Measurements from ENCODE around the gene FCRL6.

DNA sequence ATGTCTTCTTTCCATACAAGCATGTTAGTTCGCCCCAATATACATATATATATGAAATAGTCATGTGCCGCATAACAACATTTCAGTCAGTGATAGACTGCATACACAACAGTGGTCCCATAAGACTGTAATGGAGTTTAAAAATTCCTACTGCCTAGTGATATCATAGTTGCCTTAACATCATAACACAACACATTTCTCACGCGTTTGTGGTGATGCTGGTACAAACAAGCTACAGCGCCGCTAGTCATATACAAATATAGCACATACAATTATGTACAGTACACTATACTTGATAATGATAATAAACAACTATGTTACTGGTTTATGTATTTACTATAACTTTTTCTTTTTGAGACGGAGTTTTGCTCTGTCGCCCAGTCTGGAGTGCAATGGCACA lies 13.8 kb downstream of the FCRL6 start:
- TF ChIP-seq, protein P1, sequence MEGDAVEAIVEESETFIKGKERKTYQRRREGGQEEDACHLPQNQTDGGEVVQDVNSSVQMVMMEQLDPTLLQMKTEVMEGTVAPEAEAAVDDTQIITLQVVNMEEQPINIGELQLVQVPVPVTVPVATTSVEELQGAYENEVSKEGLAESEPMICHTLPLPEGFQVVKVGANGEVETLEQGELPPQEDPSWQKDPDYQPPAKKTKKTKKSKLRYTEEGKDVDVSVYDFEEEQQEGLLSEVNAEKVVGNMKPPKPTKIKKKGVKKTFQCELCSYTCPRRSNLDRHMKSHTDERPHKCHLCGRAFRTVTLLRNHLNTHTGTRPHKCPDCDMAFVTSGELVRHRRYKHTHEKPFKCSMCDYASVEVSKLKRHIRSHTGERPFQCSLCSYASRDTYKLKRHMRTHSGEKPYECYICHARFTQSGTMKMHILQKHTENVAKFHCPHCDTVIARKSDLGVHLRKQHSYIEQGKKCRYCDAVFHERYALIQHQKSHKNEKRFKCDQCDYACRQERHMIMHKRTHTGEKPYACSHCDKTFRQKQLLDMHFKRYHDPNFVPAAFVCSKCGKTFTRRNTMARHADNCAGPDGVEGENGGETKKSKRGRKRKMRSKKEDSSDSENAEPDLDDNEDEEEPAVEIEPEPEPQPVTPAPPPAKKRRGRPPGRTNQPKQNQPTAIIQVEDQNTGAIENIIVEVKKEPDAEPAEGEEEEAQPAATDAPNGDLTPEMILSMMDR (IDR thresholded peaks at IDR 0.05; ENCODE audit: extremely low read depth in 1 of 2, insufficient read depth in 1 of 2, low read depth in 1 of 2, low read length in 2 of 2) = no peak
- TF ChIP-seq POLR2A (IDR thresholded peaks at IDR 0.05; ENCODE audit: low read depth, low read length) (no peak), JUN (IDR thresholded peaks at IDR 0.05; ENCODE audit: borderline replicate concordance, insufficient read depth, insufficient read length, low read depth) (no peak)
